Loucy (cell line): ENCODE data around the gene HOTAIR.

Source experiments
- H2AFZ ChIP-seq: fragments of 200-600 bp; sonication (generic); 2 replicates; pipeline ENCODE4 v1.6.0; 2016; ENCODE audit warnings: antibody characterized with exemption, mild to moderate bottlenecking, low read length, moderate library complexity
- H3F3A ChIP-seq: fragments of 200-600 bp; 2 replicates; pipeline ENCODE4 v1.6.0; 2016; ENCODE audit warnings: antibody characterized with exemption, low read depth, mild to moderate bottlenecking
- H3K27me3 ChIP-seq: fragments of 200-600 bp; sonication (generic); 2 replicates; pipeline ENCODE4 v1.6.1; 2014; ENCODE audit warnings: low read length, mild to moderate bottlenecking; ENCODE audit not compliant: insufficient read depth, poor library complexity, severe bottlenecking
- H3K36me3 ChIP-seq: fragments of 200-600 bp; sonication (generic); 2 replicates; pipeline ENCODE4 v1.6.1; 2016; ENCODE audit warnings: low read length; ENCODE audit not compliant: insufficient read depth
- H3K4me1 ChIP-seq: fragments of 200-600 bp; sonication (generic); 2 replicates; pipeline ENCODE4 v1.5.1; 2014; ENCODE audit warnings: low read length, mild to moderate bottlenecking; ENCODE audit not compliant: insufficient read depth, poor library complexity, severe bottlenecking
- H3K4me2 ChIP-seq: fragments of 200-600 bp; sonication (generic); 2 replicates; pipeline ENCODE4 v1.6.0; 2014; ENCODE audit warnings: antibody characterized with exemption, low read length, low read depth, mild to moderate bottlenecking; ENCODE audit not compliant: poor library complexity, severe bottlenecking
- H3K4me3 ChIP-seq: fragments of 200-600 bp; sonication (generic); 2 replicates; pipeline ENCODE4 v1.5.1; 2014; ENCODE audit warnings: low read length, mild to moderate bottlenecking, mixed read lengths; ENCODE audit not compliant: poor library complexity, severe bottlenecking
- H3K79me2 ChIP-seq: fragments of 200-600 bp; sonication (generic); 2 replicates; pipeline ENCODE4 v1.6.1; 2014; ENCODE audit warnings: low read length; ENCODE audit not compliant: insufficient read depth
- H3K9ac ChIP-seq: fragments of 200-600 bp; sonication (generic); 2 replicates; pipeline ENCODE4 v1.6.0; 2014; ENCODE audit warnings: mild to moderate bottlenecking, low read depth, low read length, moderate library complexity; ENCODE audit not compliant: poor library complexity, severe bottlenecking
- H3K9me2 ChIP-seq: fragments of 200-600 bp; sonication (generic); replicated peaks from 2 replicates; pipeline ENCODE4 v1.6.1; 2016; ENCODE audit warnings: low read depth, low read length, mixed read lengths
- H3K9me3 ChIP-seq: fragments of 200-600 bp; sonication (generic); 2 replicates; pipeline ENCODE4 v1.6.1; 2014; ENCODE audit warnings: mild to moderate bottlenecking, antibody characterized with exemption, low read length, low read depth; ENCODE audit not compliant: insufficient read depth
- H4K20me1 ChIP-seq: fragments of 200-600 bp; sonication (generic); 2 replicates; pipeline ENCODE4 v1.6.0; 2014; ENCODE audit warnings: antibody characterized with exemption, low read length, mild to moderate bottlenecking; ENCODE audit not compliant: insufficient read depth, poor library complexity, severe bottlenecking
- EZH2phosphoT487 ChIP-seq: fragments of 200-600 bp; IDR thresholded peaks from 2 replicates; pipeline ENCODE4 v1.6.1; 2018; ENCODE audit warnings: antibody characterized with exemption, mild to moderate bottlenecking, moderate library complexity, borderline replicate concordance
- TF ChIP-seq, protein P1 (sequence below): fragments of 200-600 bp; sonication (generic); conservative IDR thresholded peaks from 2 replicates; pipeline ENCODE4 v1.5.1; 2014; ENCODE audit warnings: mild to moderate bottlenecking, antibody characterized with exemption, low read length

The HOTAIR gene

DNA sequence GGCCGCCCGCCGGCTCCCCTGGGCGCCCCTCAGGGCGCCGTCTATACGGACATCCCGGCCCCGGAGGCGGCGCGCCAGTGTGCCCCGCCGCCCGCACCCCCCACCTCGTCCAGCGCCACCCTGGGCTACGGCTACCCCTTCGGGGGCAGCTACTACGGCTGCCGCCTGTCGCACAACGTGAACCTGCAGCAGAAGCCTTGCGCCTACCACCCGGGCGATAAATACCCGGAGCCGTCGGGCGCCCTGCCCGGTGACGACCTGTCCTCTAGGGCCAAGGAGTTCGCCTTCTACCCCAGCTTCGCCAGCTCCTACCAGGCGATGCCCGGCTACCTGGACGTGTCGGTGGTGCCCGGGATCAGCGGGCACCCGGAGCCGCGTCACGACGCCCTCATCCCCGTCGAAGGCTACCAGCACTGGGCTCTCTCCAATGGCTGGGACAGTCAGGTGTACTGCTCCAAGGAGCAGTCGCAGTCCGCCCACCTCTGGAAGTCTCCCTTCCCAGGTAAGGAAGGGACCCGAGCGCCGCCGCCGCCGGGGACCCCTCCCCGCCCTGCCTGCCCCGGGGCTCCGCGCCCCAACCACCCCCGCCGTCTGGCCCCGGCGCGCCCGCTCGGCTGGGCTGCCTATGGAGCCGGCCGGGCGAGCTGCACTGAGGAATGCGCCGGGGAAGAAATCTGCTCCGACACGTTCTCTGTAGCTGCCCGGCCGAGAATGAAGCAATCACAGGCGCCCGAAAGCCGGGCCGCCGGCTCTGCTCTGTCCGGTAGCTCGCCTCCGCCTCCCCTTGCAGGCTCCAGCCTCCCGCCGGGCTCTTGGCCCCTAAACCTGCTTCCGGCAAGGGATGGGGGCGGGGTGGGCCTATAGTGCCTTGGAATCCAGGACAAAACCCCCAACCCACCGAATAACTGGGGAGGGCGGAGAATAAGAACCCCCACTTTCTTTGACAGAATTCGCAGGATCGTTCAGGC, 35.3 kb downstream of the HOTAIR start:
- Histone ChIP-seq H3K36me3 (no peaks in the 10 kb centered on the region), H3K4me3 (no peak overlapping the region), H3K79me2 (no peaks in the 10 kb centered on the region), H2AFZ (no peak overlapping the region), H3K9ac (no peak overlapping the region), H3K27me3 (no peaks in the 10 kb centered on the region), H3K9me2 (no peaks in the 10 kb centered on the region), H3F3A (no peaks in the 10 kb centered on the region), H3K9me3 (no peaks in the 10 kb centered on the region), H3K4me1 (peaks cover 10% of the 10 kb centered on the region), H4K20me1 (no peaks in the 10 kb centered on the region), H3K4me2 (no peak overlapping the region)
- no peak for TF ChIP-seq EZH2phosphoT487
- TF ChIP-seq, protein P1, sequence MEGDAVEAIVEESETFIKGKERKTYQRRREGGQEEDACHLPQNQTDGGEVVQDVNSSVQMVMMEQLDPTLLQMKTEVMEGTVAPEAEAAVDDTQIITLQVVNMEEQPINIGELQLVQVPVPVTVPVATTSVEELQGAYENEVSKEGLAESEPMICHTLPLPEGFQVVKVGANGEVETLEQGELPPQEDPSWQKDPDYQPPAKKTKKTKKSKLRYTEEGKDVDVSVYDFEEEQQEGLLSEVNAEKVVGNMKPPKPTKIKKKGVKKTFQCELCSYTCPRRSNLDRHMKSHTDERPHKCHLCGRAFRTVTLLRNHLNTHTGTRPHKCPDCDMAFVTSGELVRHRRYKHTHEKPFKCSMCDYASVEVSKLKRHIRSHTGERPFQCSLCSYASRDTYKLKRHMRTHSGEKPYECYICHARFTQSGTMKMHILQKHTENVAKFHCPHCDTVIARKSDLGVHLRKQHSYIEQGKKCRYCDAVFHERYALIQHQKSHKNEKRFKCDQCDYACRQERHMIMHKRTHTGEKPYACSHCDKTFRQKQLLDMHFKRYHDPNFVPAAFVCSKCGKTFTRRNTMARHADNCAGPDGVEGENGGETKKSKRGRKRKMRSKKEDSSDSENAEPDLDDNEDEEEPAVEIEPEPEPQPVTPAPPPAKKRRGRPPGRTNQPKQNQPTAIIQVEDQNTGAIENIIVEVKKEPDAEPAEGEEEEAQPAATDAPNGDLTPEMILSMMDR = no peak

DNA sequence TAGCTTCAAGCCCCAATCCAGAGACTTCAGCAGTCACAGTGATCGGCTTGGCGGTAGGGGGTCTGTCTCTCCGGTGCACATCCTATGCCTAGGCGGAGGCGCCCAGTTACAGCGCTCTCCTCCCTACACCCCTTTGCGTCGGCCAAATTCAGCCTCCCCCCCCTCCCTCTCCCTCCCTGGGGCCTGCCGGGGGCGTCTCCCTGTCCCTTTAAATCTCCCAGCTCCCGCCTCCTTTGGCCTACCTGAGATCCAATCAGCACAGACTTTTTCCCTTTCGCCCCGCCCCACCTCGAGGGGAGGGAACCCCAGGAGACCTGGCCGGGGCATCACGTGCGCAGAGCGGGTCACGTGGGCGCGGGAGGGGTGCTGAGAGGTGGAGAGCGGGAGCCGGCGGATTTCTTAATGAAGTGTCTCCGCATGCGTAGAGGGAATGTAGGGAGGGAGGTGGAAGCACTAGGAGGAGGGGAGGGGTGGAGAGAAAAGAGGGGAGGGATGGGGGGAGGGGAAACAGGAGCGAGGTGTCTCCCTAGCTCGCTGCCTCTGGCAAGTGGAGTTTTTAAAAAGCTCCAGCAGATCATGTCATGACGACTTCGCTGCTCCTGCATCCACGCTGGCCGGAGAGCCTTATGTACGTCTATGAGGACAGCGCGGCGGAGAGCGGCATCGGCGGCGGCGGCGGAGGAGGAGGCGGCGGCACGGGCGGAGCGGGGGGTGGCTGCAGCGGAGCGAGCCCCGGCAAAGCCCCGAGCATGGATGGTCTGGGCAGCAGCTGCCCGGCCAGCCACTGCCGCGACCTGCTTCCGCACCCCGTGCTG, 36.2 kb downstream of the HOTAIR start, which contains the start of gene HOXC13:
HOXC13 (plus strand) TSS at position 506 of the 815 bp plus-strand sequence; CDS start at position 582, 76 bp downstream.
- Histone ChIP-seq H3K27me3 (no peaks in the 10 kb centered on the region), H3K9me3 (no peaks in the 10 kb centered on the region), H4K20me1 (no peaks in the 10 kb centered on the region), H3F3A (no peaks in the 10 kb centered on the region), H2AFZ (no peak within 1 kb of the TSS), H3K9me2 (no peaks in the 10 kb centered on the region), H3K4me3 (no peak within 1 kb of the TSS), H3K4me2 (no peak within 1 kb of the TSS), H3K9ac (no peak within 1 kb of the TSS), H3K4me1 (peaks cover 10% of the 10 kb centered on the region), H3K36me3 (no peaks in the 10 kb centered on the region), H3K79me2 (no peaks in the 10 kb centered on the region)
- TF ChIP-seq, protein P1 = no peak
- no peak for TF ChIP-seq EZH2phosphoT487

DNA sequence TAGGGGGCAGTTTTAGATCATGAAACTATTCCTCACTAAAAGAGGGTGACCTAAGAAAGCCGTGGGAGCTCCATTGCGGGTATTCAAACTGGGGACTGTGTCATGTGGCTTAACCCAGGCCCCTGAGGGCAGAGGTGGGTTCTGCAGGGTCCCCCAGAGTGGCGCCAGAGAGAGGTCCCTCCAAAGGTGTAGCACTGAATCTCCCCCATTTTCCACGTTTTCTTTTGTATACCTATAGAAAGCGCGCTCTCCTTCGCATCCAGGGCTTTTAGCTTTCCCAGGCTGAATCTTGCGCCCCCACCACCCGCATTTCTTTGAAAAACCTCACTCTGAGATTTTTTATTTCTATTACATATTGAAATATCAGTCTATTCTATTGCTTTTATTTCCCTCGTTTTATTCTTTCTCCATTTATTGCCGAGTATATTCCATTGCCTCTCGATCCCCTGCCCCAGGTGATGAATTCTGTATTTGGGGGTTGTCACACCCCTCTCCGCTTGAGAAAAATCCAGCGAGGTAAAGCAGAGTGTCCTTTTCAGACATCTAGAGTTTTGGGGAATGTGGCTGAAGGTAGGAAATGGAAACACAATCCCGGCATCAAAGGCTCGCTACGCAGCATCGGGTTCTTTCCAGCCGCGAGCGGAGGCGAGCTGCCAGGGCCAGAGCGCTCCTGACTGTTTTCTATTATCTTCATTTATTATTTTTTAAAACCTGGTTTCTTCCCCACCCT, 37.0 kb downstream of the HOTAIR start:
- Histone ChIP-seq H4K20me1 (no peaks in the 10 kb centered on the region), H3K9me2 (no peaks in the 10 kb centered on the region), H2AFZ (no peak overlapping the region), H3K4me3 (no peak overlapping the region), H3K27me3 (no peaks in the 10 kb centered on the region), H3K36me3 (no peaks in the 10 kb centered on the region), H3K4me2 (no peak overlapping the region), H3K4me1 (peaks cover 10% of the 10 kb centered on the region), H3F3A (no peaks in the 10 kb centered on the region), H3K79me2 (no peaks in the 10 kb centered on the region), H3K9ac (no peak overlapping the region), H3K9me3 (no peaks in the 10 kb centered on the region)
- no peak for TF ChIP-seq EZH2phosphoT487
- TF ChIP-seq, protein P1 = no peak
